Measurements from ENCODE around the gene HEMK1. TPM values are rescaled to one million over a fixed set of nuclear protein-coding genes. Genes with fewer than 3 reads are reported as not detected.

Gene HEMK1
- total RNA-seq, 2 experiments from 2014 or later, result 12.4 to 14.6 TPM

- Histone ChIP-seq H3K27ac (ENCODE audit: low read depth in 1 of 2, low read length in 2 of 2) (no peak overlapping the region), H3K27me3 (ENCODE audit: control insufficient read depth in 1 of 2, insufficient read depth in 2 of 2, low read length in 2 of 2) (no peaks in the 10 kb centered on the region), H3K9me3 (ENCODE audit: control insufficient read depth in 1 of 2, insufficient read depth in 1 of 2, low read length in 2 of 2) (no peaks in the 10 kb centered on the region), H3K4me1 (ENCODE audit: insufficient read depth, low read length) (peaks cover 96% of the 10 kb centered on the region), H3K36me3 (ENCODE audit: insufficient read depth, low read length) (peaks cover 25% of the 10 kb centered on the region), H3K4me3 (ENCODE audit: low read length) (no peak overlapping the region)
- Mint-ChIP-seq H3K27ac (peak overlapping the region; percentile 85), H3K36me3 (ENCODE audit: low read depth) (peaks cover 32% of the 10 kb centered on the region), H3K4me1 (ENCODE audit: low read depth) (peaks cover 82% of the 10 kb centered on the region), H3K27me3 (no peaks in the 10 kb centered on the region), H3K4me3 (no peak overlapping the region), H3K9me3 (no peaks in the 10 kb centered on the region)
- ATAC-seq (ENCODE audit: poor library complexity), result no peak
- CTCF ChIA-PET, result interaction anchor here (1.4 kb wide), 1 partner anchor 17 kb away, joined by 7 read pairs; no protein-coding TSS in a partner anchor
- intact Hi-C loops (cut with DNase I, micrococcal nuclease), result no loop called here
- no peak for DNase-seq
- no peak for TF ChIP-seq CTCF (IDR thresholded peaks at IDR 0.05)
- POLR2A ChIA-PET, result no interaction called here
Observed at GRCh38 chr3:50633230-50633790, 64.0 kb downstream of the HEMK1 start.

- Histone ChIP-seq H3K4me3 (ENCODE audit: low read length) (no peak overlapping the region), H3K9me3 (ENCODE audit: control insufficient read depth in 1 of 2, insufficient read depth in 1 of 2, low read length in 2 of 2) (no peaks in the 10 kb centered on the region), H3K36me3 (ENCODE audit: insufficient read depth, low read length) (peaks cover 30% of the 10 kb centered on the region), H3K4me1 (ENCODE audit: insufficient read depth, low read length) (peaks cover 83% of the 10 kb centered on the region), H3K27me3 (ENCODE audit: control insufficient read depth in 1 of 2, insufficient read depth in 2 of 2, low read length in 2 of 2) (no peaks in the 10 kb centered on the region), H3K27ac (ENCODE audit: low read depth in 1 of 2, low read length in 2 of 2) (no peak overlapping the region)
- Mint-ChIP-seq H3K27ac (peak overlapping the region; percentile 66), H3K4me3 (no peak overlapping the region), H3K4me1 (ENCODE audit: low read depth) (peaks cover 73% of the 10 kb centered on the region), H3K27me3 (no peaks in the 10 kb centered on the region), H3K36me3 (ENCODE audit: low read depth) (peaks cover 41% of the 10 kb centered on the region), H3K9me3 (no peaks in the 10 kb centered on the region)
- ATAC-seq (ENCODE audit: poor library complexity) (no peak), DNase-seq (no peak)
- ChIA-PET CTCF (interaction anchor here (0.9 to 1.0 kb wide), 2 partner anchors 19 to 63 kb away, joined by 3 to 4 read pairs; no protein-coding TSS in a partner anchor), POLR2A (no interaction called here)
- no peak for TF ChIP-seq CTCF (IDR thresholded peaks at IDR 0.05)
- intact Hi-C loops (cut with DNase I, micrococcal nuclease), result loop anchor here in 1 of 2 experiments (5.0 kb wide), 1 partner anchor 788 kb away; no protein-coding TSS in a partner anchor
Observed at GRCh38 chr3:50635066-50635465, 65.7 kb downstream of the HEMK1 start.

- POLR2A ChIA-PET, result no interaction called here
Observed at GRCh38 chr3:50637011-50637410, 67.7 kb downstream of the HEMK1 start.

More at GRCh38 chr3:50637011-50637410, 67.7 kb downstream of the HEMK1 start:
- H3K27me3 Mint-ChIP-seq, result no peaks in the 10 kb centered on the region
- DNase-seq, result no peak
- Histone ChIP-seq H3K27me3 (ENCODE audit: control insufficient read depth in 1 of 2, insufficient read depth in 2 of 2, low read length in 2 of 2) (no peaks in the 10 kb centered on the region), H3K36me3 (ENCODE audit: insufficient read depth, low read length) (peaks cover 47% of the 10 kb centered on the region), H3K9me3 (ENCODE audit: control insufficient read depth in 1 of 2, insufficient read depth in 1 of 2, low read length in 2 of 2) (no peaks in the 10 kb centered on the region), H3K4me3 (ENCODE audit: low read length) (no peak overlapping the region), H3K27ac (ENCODE audit: low read depth in 1 of 2, low read length in 2 of 2) (no peak overlapping the region), H3K4me1 (ENCODE audit: insufficient read depth, low read length) (peaks cover 63% of the 10 kb centered on the region)
- no peak for TF ChIP-seq CTCF (IDR thresholded peaks at IDR 0.05)
- no peak for ATAC-seq (ENCODE audit: poor library complexity)
- peaks cover 54% of the 10 kb centered on the region for H3K36me3 Mint-ChIP-seq (ENCODE audit: low read depth)
- no peak overlapping the region for H3K4me3 Mint-ChIP-seq
- no peak overlapping the region for H3K27ac Mint-ChIP-seq
- no peaks in the 10 kb centered on the region for H3K9me3 Mint-ChIP-seq
- intact Hi-C loops (cut with DNase I, micrococcal nuclease), result loop anchor here in 1 of 2 experiments (5.0 kb wide), 1 partner anchor 790 kb away; no protein-coding TSS in a partner anchor
- CTCF ChIA-PET, result no interaction called here
- H3K4me1 Mint-ChIP-seq (ENCODE audit: low read depth), result peaks cover 54% of the 10 kb centered on the region

All from CD4-positive, alpha-beta T cell (primary cell).